GM18511 (cell line): ENCODE results near the gene SLC25A26.

Experiments used
- ATAC-seq: cut with Tn5 transposase; IDR thresholded peaks from one replicate; pipeline ENCODE4 v1.9.1; 2021; ENCODE audit warnings: mild to moderate bottlenecking, moderate library complexity; ENCODE audit not compliant: unreplicated experiment

SLC25A26 gene

DNA sequence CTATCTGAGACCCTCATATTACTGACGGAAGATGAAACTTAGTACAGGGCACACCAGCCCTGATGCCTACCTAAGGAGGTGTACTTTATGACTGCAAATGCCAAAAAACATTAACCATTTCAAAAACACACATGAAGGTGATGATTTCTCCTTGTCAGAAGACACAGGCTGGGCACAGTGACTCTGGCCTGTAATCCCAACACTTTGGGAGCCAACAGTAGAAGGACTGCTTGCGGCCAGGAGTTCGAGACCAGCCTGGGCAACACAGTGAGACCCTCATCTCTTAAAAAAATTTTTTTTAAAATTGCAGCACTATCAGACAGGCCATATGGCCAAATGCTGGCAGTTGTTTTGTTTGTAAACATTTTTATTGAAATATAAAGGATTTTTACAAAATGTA lies 206.6 kb downstream of the SLC25A26 start:
- ATAC-seq, result no peak

GRCh38 chr3:66427951-66428474 lies 207.2 kb downstream of the SLC25A26 start:
- no peak for ATAC-seq
